Measurements from ENCODE around the gene APBA2.
"Not testable (repeated sequence)": the region's sequence is repeated elsewhere in the genome, so short reads cannot be mapped to it uniquely, and the experiment has no call there.

Gene APBA2

GRCh38 chr15:28888900-28889299, 3.1 kb downstream of the APBA2 start:
- Histone ChIP-seq H3K9ac (ENCODE audit: low read length in 2 of 2) (no peak overlapping the region), H3K36me3 (ENCODE audit: control insufficient read depth in 2 of 2, insufficient read depth in 2 of 2, low read length in 2 of 2) (no peaks in the 10 kb centered on the region), H3K9me3 (ENCODE audit: control insufficient read depth in 2 of 2, low read length in 2 of 2) (no peaks in the 10 kb centered on the region), H3K27ac (ENCODE audit: low read length) (no peak overlapping the region), H3K4me1 (ENCODE audit: control insufficient read depth, insufficient read depth, low read length) (peaks cover 4% of the 10 kb centered on the region), H3K4me3 (ENCODE audit: low read length in 2 of 2) (no peak overlapping the region), H3K27me3 (ENCODE audit: control insufficient read depth in 1 of 2, insufficient read depth in 2 of 2, low read length in 2 of 2) (peaks cover 14 to 20% of the 10 kb centered on the region in 2 donors)

DNA sequence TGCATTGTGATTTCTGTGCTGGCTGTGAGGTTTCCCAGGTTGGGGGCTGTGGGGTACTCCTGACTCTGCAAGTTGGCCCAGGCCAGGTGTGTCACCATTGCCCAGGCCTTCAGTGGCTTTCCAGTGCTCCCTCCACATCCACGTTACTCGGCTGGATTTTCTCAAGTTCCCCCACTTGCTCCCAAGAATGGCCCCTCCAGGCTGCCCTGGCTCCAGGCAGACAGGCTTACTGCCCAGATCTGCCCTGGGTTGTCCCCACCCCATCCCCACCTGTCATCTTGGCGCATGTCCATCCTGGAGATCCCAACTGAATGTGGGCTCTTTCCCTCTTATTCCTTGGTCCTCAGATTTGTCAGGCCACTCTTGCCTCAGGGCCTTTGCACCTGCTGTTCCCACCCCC, 3.6 kb downstream of the APBA2 start:
- H3K4me3 ChIP-seq (ENCODE audit: low read length in 2 of 2) = no peak overlapping the region
- H3K9ac ChIP-seq (ENCODE audit: low read length in 2 of 2) = no peak overlapping the region
- H3K27ac ChIP-seq (ENCODE audit: low read length) = no peak overlapping the region
- no peaks in the 10 kb centered on the region for H3K36me3 ChIP-seq (ENCODE audit: control insufficient read depth in 2 of 2, insufficient read depth in 2 of 2, low read length in 2 of 2)
- H3K27me3 ChIP-seq (ENCODE audit: control insufficient read depth in 1 of 2, insufficient read depth in 2 of 2, low read length in 2 of 2) = peaks cover 13 to 20% of the 10 kb centered on the region in 2 donors
- H3K4me1 ChIP-seq (ENCODE audit: control insufficient read depth, insufficient read depth, low read length) = peaks cover 4% of the 10 kb centered on the region
- no peaks in the 10 kb centered on the region for H3K9me3 ChIP-seq (ENCODE audit: control insufficient read depth in 2 of 2, low read length in 2 of 2)

- not testable (repeated sequence) for H3K4me3 ChIP-seq (ENCODE audit: low read length in 2 of 2); H3K9me3 ChIP-seq (ENCODE audit: control insufficient read depth in 2 of 2, low read length in 2 of 2); H3K36me3 ChIP-seq (ENCODE audit: control insufficient read depth in 2 of 2, insufficient read depth in 2 of 2, low read length in 2 of 2); H3K4me1 ChIP-seq (ENCODE audit: control insufficient read depth, insufficient read depth, low read length); H3K27ac ChIP-seq (ENCODE audit: low read length); H3K9ac ChIP-seq (ENCODE audit: low read length in 2 of 2)
- peaks cover 13 to 18% of the 10 kb centered on the region in 2 donors for H3K27me3 ChIP-seq (ENCODE audit: control insufficient read depth in 1 of 2, insufficient read depth in 2 of 2, low read length in 2 of 2)
These were observed 4.1 kb downstream of the APBA2 start for GRCh38 chr15:28889871-28890270.

DNA sequence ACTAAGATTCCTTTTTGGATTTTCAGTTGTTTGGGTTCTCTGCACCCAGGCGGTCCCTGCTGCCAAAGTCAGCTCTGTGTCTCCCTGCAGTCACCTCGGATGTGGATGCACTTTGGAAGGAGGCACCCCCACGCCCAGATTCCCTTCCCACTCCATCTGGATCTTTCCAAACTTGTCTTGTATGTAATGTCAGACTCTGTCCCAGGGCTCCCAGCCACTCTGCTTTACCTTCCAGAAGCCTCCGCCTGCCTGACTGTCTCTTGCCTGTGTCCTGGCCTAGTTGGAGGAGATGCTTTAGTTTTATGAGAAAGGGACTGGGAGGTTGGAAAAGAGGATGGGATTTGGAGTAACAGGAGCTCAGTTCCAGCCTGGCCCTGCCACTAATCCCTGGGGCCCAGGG, 4.5 kb downstream of the APBA2 start:
- peaks cover 11 to 14% of the 10 kb centered on the region in 2 donors for H3K27me3 ChIP-seq (ENCODE audit: control insufficient read depth in 1 of 2, insufficient read depth in 2 of 2, low read length in 2 of 2)
- not testable (repeated sequence) for H3K9ac ChIP-seq (ENCODE audit: low read length in 2 of 2); H3K27ac ChIP-seq (ENCODE audit: low read length); H3K4me3 ChIP-seq (ENCODE audit: low read length in 2 of 2); H3K4me1 ChIP-seq (ENCODE audit: control insufficient read depth, insufficient read depth, low read length); H3K9me3 ChIP-seq (ENCODE audit: control insufficient read depth in 2 of 2, low read length in 2 of 2); H3K36me3 ChIP-seq (ENCODE audit: control insufficient read depth in 2 of 2, insufficient read depth in 2 of 2, low read length in 2 of 2)

DNA sequence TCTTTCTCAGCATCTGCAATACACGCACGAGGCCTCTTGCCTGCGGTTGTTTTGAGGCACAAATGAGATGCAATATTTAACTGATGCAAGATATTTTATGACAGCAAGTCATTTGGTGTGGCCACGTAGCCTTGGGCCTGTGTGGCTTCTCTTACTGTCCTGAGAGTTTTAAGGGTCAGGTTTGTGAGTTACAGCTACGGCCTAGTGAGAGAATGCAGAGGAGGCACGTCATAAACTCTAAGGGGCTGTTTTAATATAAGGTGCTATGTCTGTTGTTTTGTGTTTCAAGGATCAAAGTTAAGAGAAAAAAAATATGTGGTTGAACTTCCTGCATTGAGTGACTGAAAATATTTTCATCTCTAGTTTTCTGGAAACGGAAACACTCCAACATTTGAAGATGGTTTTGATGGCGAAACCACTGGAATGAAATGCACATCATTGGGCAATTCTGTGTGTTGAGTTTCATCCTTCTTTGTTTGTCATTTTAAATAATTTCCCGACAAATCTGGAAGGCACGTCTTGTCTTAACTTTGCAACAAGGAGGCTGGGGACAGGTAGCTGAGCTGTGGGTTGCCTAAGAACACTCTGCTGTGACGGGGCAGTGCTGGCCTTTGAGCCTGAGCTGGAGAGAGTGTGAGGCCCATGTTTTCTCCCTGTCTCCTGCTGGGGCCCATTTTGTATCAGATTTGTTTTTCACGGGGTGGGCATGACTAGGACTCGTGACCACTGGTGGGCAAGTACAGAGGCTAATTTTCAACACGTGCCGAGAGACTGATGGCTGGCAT, 5.1 kb downstream of the APBA2 start:
- Histone ChIP-seq H3K36me3 (ENCODE audit: control insufficient read depth in 2 of 2, insufficient read depth in 2 of 2, low read length in 2 of 2) (no peaks in the 10 kb centered on the region), H3K9ac (ENCODE audit: low read length in 2 of 2) (no peak overlapping the region), H3K9me3 (ENCODE audit: control insufficient read depth in 2 of 2, low read length in 2 of 2) (no peaks in the 10 kb centered on the region), H3K4me3 (ENCODE audit: low read length in 2 of 2) (no peak overlapping the region), H3K27me3 (ENCODE audit: control insufficient read depth in 1 of 2, insufficient read depth in 2 of 2, low read length in 2 of 2) (peaks cover 10% of the 10 kb centered on the region in 2 donors), H3K27ac (ENCODE audit: low read length) (no peak overlapping the region), H3K4me1 (ENCODE audit: control insufficient read depth, insufficient read depth, low read length) (no peaks in the 10 kb centered on the region)

GRCh38 chr15:28891588-28891987, 5.8 kb downstream of the APBA2 start:
- H3K4me3 ChIP-seq (ENCODE audit: low read length in 2 of 2) = no peak overlapping the region
- no peak overlapping the region for H3K27ac ChIP-seq (ENCODE audit: low read length)
- H3K9me3 ChIP-seq (ENCODE audit: control insufficient read depth in 2 of 2, low read length in 2 of 2) = no peaks in the 10 kb centered on the region
- no peaks in the 10 kb centered on the region for H3K36me3 ChIP-seq (ENCODE audit: control insufficient read depth in 2 of 2, insufficient read depth in 2 of 2, low read length in 2 of 2)
- H3K9ac ChIP-seq (ENCODE audit: low read length in 2 of 2) = no peak overlapping the region
- H3K4me1 ChIP-seq (ENCODE audit: control insufficient read depth, insufficient read depth, low read length) = no peaks in the 10 kb centered on the region
- H3K27me3 ChIP-seq (ENCODE audit: control insufficient read depth in 1 of 2, insufficient read depth in 2 of 2, low read length in 2 of 2) = peaks cover 9 to 10% of the 10 kb centered on the region in 2 donors

DNA sequence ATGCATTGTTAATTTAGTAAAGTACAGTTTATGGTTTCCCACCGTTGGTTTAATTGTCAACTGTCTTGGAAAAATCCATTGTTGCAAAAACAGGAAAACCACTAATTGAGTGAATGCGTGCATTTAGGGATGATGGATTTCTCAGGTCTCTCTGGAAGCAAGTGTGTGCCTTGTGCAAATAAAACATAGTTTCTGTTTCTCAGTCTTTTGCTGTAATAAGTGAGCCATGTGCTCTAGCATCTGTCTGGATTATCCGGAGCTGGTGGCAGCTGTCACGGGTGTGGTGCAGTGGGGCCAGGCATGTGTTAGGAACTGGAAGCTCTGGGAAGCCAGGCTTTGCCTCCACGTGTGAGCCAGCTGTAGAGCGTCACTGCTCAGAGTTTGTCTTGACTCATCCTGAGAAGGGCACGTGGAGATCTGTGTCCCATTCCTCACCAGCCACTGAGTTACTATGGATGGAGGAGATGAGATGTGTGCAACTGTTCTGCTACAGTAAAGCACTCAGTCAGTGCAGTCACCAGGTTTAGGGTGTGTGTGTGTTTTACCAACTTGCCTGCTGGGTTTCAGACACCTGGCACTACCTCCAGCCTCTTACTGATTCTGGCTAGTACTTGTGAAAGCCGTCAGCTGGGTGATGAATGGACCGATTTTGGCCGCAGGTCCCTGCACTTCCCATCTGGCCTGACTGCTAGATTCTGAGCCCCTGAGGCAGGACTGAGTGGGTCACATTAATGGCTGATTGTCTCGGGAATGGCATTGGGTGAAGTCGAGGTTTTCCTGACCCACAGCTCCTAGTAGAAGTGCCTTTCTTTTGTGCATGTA, 7.2 kb downstream of the APBA2 start:
- peaks cover 0 to 4% of the 10 kb centered on the region in 2 donors for H3K27me3 ChIP-seq (ENCODE audit: control insufficient read depth in 1 of 2, insufficient read depth in 2 of 2, low read length in 2 of 2)
- H3K4me3 ChIP-seq (ENCODE audit: low read length in 2 of 2) = no peak overlapping the region
- no peak overlapping the region for H3K27ac ChIP-seq (ENCODE audit: low read length)
- H3K9me3 ChIP-seq (ENCODE audit: control insufficient read depth in 2 of 2, low read length in 2 of 2) = no peaks in the 10 kb centered on the region
- H3K9ac ChIP-seq (ENCODE audit: low read length in 2 of 2) = no peak overlapping the region
- no peaks in the 10 kb centered on the region for H3K36me3 ChIP-seq (ENCODE audit: control insufficient read depth in 2 of 2, insufficient read depth in 2 of 2, low read length in 2 of 2)
- no peaks in the 10 kb centered on the region for H3K4me1 ChIP-seq (ENCODE audit: control insufficient read depth, insufficient read depth, low read length)

GRCh38 chr15:28894631-28895030, 8.9 kb downstream of the APBA2 start:
- H3K27ac ChIP-seq (ENCODE audit: low read length) = no peak overlapping the region
- no peak overlapping the region for H3K4me3 ChIP-seq (ENCODE audit: low read length in 2 of 2)
- peaks cover 0 to 4% of the 10 kb centered on the region in 2 donors for H3K27me3 ChIP-seq (ENCODE audit: control insufficient read depth in 1 of 2, insufficient read depth in 2 of 2, low read length in 2 of 2)
- no peaks in the 10 kb centered on the region for H3K4me1 ChIP-seq (ENCODE audit: control insufficient read depth, insufficient read depth, low read length)
- H3K9me3 ChIP-seq (ENCODE audit: control insufficient read depth in 2 of 2, low read length in 2 of 2) = no peaks in the 10 kb centered on the region
- H3K36me3 ChIP-seq (ENCODE audit: control insufficient read depth in 2 of 2, insufficient read depth in 2 of 2, low read length in 2 of 2) = no peaks in the 10 kb centered on the region
- H3K9ac ChIP-seq (ENCODE audit: low read length in 2 of 2) = no peak overlapping the region

DNA sequence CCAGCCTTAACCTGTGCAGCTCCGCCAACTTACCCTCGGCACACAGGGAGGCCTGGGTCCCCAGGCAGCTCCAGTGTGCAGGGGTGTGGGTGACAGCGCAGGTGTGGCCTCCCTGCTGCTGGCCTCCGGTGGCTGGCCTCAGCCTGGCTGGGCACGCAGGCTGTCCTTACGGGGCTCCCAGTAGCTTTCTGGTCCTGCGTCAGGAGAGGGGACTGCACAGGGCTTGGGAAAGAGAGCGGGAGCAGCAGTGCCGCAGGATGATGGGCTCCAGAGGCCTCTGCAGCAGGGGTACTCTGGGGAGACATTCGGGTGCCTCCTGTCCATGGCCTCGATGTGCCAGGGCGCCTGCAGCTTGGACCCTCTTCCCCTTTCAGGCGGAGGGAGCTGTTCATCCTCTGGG, 9.4 kb downstream of the APBA2 start:
- H3K27ac ChIP-seq (ENCODE audit: low read length) = no peak overlapping the region
- H3K36me3 ChIP-seq (ENCODE audit: control insufficient read depth in 2 of 2, insufficient read depth in 2 of 2, low read length in 2 of 2) = no peaks in the 10 kb centered on the region
- H3K9ac ChIP-seq (ENCODE audit: low read length in 2 of 2) = no peak overlapping the region
- no peaks in the 10 kb centered on the region for H3K9me3 ChIP-seq (ENCODE audit: control insufficient read depth in 2 of 2, low read length in 2 of 2)
- peaks cover 0 to 4% of the 10 kb centered on the region in 2 donors for H3K27me3 ChIP-seq (ENCODE audit: control insufficient read depth in 1 of 2, insufficient read depth in 2 of 2, low read length in 2 of 2)
- H3K4me1 ChIP-seq (ENCODE audit: control insufficient read depth, insufficient read depth, low read length) = no peaks in the 10 kb centered on the region
- H3K4me3 ChIP-seq (ENCODE audit: low read length in 2 of 2) = no peak overlapping the region

DNA sequence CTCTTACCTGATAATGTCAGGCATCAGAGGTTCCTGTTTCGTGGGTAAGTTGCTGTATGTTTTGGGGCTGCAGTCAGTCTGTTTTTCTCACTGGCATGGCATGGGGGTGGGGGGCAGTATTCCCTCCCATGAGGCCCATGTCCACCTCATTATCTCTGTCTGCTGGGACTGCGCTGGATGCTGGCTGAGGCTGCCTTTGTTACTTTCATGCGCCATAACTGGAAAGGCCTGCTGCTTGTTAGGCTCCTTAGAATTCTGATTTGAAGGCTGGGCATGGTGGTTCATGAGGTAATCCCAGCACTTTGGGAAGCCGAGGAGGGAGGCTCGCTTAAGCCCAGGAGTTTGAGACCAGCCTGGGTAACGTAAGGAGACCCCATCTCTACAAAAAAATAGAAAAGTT, 9.8 kb downstream of the APBA2 start:
- no peaks in the 10 kb centered on the region for H3K4me1 ChIP-seq (ENCODE audit: control insufficient read depth, insufficient read depth, low read length)
- no peak overlapping the region for H3K4me3 ChIP-seq (ENCODE audit: low read length in 2 of 2)
- no peak overlapping the region for H3K9ac ChIP-seq (ENCODE audit: low read length in 2 of 2)
- H3K36me3 ChIP-seq (ENCODE audit: control insufficient read depth in 2 of 2, insufficient read depth in 2 of 2, low read length in 2 of 2) = no peaks in the 10 kb centered on the region
- H3K27me3 ChIP-seq (ENCODE audit: control insufficient read depth in 1 of 2, insufficient read depth in 2 of 2, low read length in 2 of 2) = peaks cover 0 to 4% of the 10 kb centered on the region in 2 donors
- H3K9me3 ChIP-seq (ENCODE audit: control insufficient read depth in 2 of 2, low read length in 2 of 2) = no peaks in the 10 kb centered on the region
- no peak overlapping the region for H3K27ac ChIP-seq (ENCODE audit: low read length)

DNA sequence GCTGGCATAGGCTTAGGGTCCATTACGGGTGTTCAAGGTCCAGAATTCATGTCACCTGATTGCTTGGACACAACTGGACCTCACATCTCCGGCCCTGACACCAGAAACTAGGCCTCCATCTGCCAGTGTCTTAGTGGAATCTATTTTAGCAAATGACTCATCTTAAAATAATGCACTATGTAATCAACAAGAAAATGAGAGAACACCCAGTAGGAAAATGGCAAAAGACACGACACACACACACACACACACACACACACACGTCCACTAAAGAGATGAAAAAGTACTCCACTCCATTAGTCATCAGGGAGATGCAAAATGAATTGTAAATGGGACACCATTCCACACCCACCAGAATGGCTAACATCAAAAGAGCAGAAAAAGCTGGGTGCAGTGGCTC, 11.2 kb downstream of the APBA2 start:
- Histone ChIP-seq H3K27me3 (ENCODE audit: control insufficient read depth in 1 of 2, insufficient read depth in 2 of 2, low read length in 2 of 2) (peaks cover 0 to 4% of the 10 kb centered on the region in 2 donors), H3K4me1 (ENCODE audit: control insufficient read depth, insufficient read depth, low read length) (no peaks in the 10 kb centered on the region), H3K36me3 (ENCODE audit: control insufficient read depth in 2 of 2, insufficient read depth in 2 of 2, low read length in 2 of 2) (no peaks in the 10 kb centered on the region), H3K9me3 (ENCODE audit: control insufficient read depth in 2 of 2, low read length in 2 of 2) (no peaks in the 10 kb centered on the region), H3K27ac (ENCODE audit: low read length) (no peak overlapping the region), H3K4me3 (ENCODE audit: low read length in 2 of 2) (no peak overlapping the region), H3K9ac (ENCODE audit: low read length in 2 of 2) (no peak overlapping the region)
